MM.1S (cell line): Measurements from ENCODE around the gene SSBP3.

Experiments used
- DNase-seq: peaks from one replicate; pipeline ENCODE4 v3.0.0-alpha.2; 2015
- H2AFZ ChIP-seq: fragments of 300-600 bp; sonication (generic); 2 replicates; pipeline ENCODE4 v1.6.0; 2016; ENCODE audit warnings: antibody characterized with exemption, low read length
- H3F3A ChIP-seq: fragments of 300-600 bp; sonication (generic); 2 replicates; pipeline ENCODE4 v1.6.1; 2016; ENCODE audit warnings: mild to moderate bottlenecking, antibody characterized with exemption, low read length, moderate library complexity, mixed read lengths; ENCODE audit not compliant: insufficient read depth
- H3K27ac ChIP-seq: fragments of 300-600 bp; sonication (generic); 2 replicates; pipeline ENCODE4 v1.5.1; 2016; ENCODE audit warnings: mild to moderate bottlenecking, low read length
- H3K27me3 ChIP-seq: fragments of 300-600 bp; sonication (generic); replicated peaks from 2 replicates; pipeline ENCODE4 v1.6.0; 2016; ENCODE audit warnings: low read length; ENCODE audit not compliant: insufficient read depth
- H3K36me3 ChIP-seq: fragments of 300-600 bp; sonication (generic); replicated peaks from 2 replicates; pipeline ENCODE4 v1.6.1; 2016; ENCODE audit warnings: mild to moderate bottlenecking, low read length, mixed read lengths; ENCODE audit not compliant: insufficient read depth
- H3K4me1 ChIP-seq: fragments of 300-600 bp; sonication (generic); 2 replicates; pipeline ENCODE4 v1.6.1; 2016; ENCODE audit warnings: low read length, mixed read lengths
- H3K4me2 ChIP-seq: fragments of 300-600 bp; sonication (generic); 2 replicates; pipeline ENCODE4 v1.6.0; 2016; ENCODE audit warnings: low read depth, low read length
- H3K4me3 ChIP-seq: fragments of 300-600 bp; sonication (generic); 2 replicates; pipeline ENCODE4 v1.5.1; 2016; ENCODE audit warnings: low read length, mixed read lengths
- H3K79me2 ChIP-seq: fragments of 300-600 bp; sonication (generic); 2 replicates; pipeline ENCODE4 v1.6.1; 2016; ENCODE audit warnings: mixed run types, low read length, mixed read lengths
- H3K9ac ChIP-seq: fragments of 300-600 bp; sonication (generic); 2 replicates; pipeline ENCODE4 v1.6.1; 2016; ENCODE audit warnings: low read length, mixed read lengths
- H3K9me2 ChIP-seq: fragments of 300-600 bp; sonication (generic); replicated peaks from 2 replicates; pipeline ENCODE4 v1.6.1; 2016; ENCODE audit warnings: mild to moderate bottlenecking, low read length, mixed read lengths; ENCODE audit not compliant: insufficient read depth
- H3K9me3 ChIP-seq: fragments of 300-600 bp; sonication (generic); replicated peaks from 2 replicates; pipeline ENCODE4 v1.6.1; 2016; ENCODE audit warnings: mild to moderate bottlenecking, low read length, mixed read lengths; ENCODE audit not compliant: insufficient read depth
- H4K20me1 ChIP-seq: fragments of 300-600 bp; sonication (generic); 2 replicates; pipeline ENCODE4 v1.6.1; 2016; ENCODE audit warnings: mild to moderate bottlenecking, low read length, moderate library complexity, mixed read lengths; ENCODE audit not compliant: insufficient read depth
- CTCF ChIP-seq: fragments of 300-600 bp; sonication (generic); IDR thresholded peaks from 2 replicates; pipeline ENCODE4 v1.5.1; 2016; ENCODE audit warnings: antibody characterized with exemption, low read length, mixed read lengths
- EZH2 ChIP-seq: fragments of 300-600 bp; sonication (generic); optimal IDR thresholded peaks from 2 replicates; pipeline ENCODE3; 2017; ENCODE audit warnings: low read depth, mild to moderate bottlenecking, antibody characterized with exemption, low read length, mixed read lengths
- EZH2phosphoT487 ChIP-seq: fragments of 300-600 bp; sonication (generic); IDR thresholded peaks from 2 replicates; pipeline ENCODE4 v1.6.1; 2018; ENCODE audit warnings: antibody characterized with exemption, low read length

The SSBP3 gene

GRCh38 chr1:54307305-54307704 is 98.9 kb downstream of the SSBP3 start:
- Histone ChIP-seq H3K4me2 (no peak overlapping the region), H3K4me3 (no peak overlapping the region), H3K4me1 (no peaks in the 10 kb centered on the region), H3K27ac (no peak overlapping the region), H2AFZ (no peak overlapping the region), H3K9ac (no peak overlapping the region), H3F3A (no peaks in the 10 kb centered on the region), H3K9me2 (no peaks in the 10 kb centered on the region), H3K36me3 (no peaks in the 10 kb centered on the region), H3K27me3 (no peaks in the 10 kb centered on the region), H3K9me3 (no peaks in the 10 kb centered on the region), H4K20me1 (no peaks in the 10 kb centered on the region), H3K79me2 (peaks cover 37% of the 10 kb centered on the region)
- TF ChIP-seq EZH2 (no peak), EZH2phosphoT487 (no peak), CTCF (no peak)
- no peak for DNase-seq

GRCh38 chr1:54305906-54306514 is 100.2 kb downstream of the SSBP3 start:
- TF ChIP-seq EZH2phosphoT487 (no peak), EZH2 (no peak)
- Histone ChIP-seq H3K27ac (no peak overlapping the region), H3K4me1 (no peaks in the 10 kb centered on the region), H3K9ac (no peak overlapping the region), H2AFZ (no peak overlapping the region), H3K4me2 (no peak overlapping the region), H3K27me3 (no peaks in the 10 kb centered on the region), H3K36me3 (no peaks in the 10 kb centered on the region), H3F3A (no peaks in the 10 kb centered on the region), H4K20me1 (no peaks in the 10 kb centered on the region), H3K9me2 (no peaks in the 10 kb centered on the region), H3K4me3 (no peak overlapping the region), H3K9me3 (no peaks in the 10 kb centered on the region), H3K79me2 (peaks cover 32% of the 10 kb centered on the region)
- no peak for DNase-seq

GRCh38 chr1:54304518-54304917 is 101.7 kb downstream of the SSBP3 start:
- DNase-seq, result no peak
- H4K20me1 ChIP-seq, result no peaks in the 10 kb centered on the region
- H3K79me2 ChIP-seq, result peaks cover 44% of the 10 kb centered on the region
- TF ChIP-seq EZH2phosphoT487 (no peak), EZH2 (no peak), CTCF (no peak)
- H3K4me1 ChIP-seq, result no peaks in the 10 kb centered on the region
- H3K36me3 ChIP-seq, result no peaks in the 10 kb centered on the region
- H3K9ac ChIP-seq, result no peak overlapping the region
- H3K4me3 ChIP-seq, result no peak overlapping the region
- H3K27ac ChIP-seq, result no peak overlapping the region
- H3K4me2 ChIP-seq, result no peak overlapping the region
- H3K9me2 ChIP-seq, result no peaks in the 10 kb centered on the region
- H3F3A ChIP-seq, result no peaks in the 10 kb centered on the region
- H2AFZ ChIP-seq, result no peak overlapping the region
- no peaks in the 10 kb centered on the region for H3K9me3 ChIP-seq
- H3K27me3 ChIP-seq, result no peaks in the 10 kb centered on the region
